Lower lobe of right lung (tissue), 2 donors: ENCODE measurements around the gene ZNF324B. TPM values are rescaled to one million over a fixed set of nuclear protein-coding genes. Genes with fewer than 3 reads are reported as not detected.

Experiments
- ATAC-seq, 2 donors: fragments of 200-7000 bp; cut with Tn5 transposase; one replicate each; pipeline ENCODE4 v1.9.1; 2020 to 2022; ENCODE audit warnings: mild to moderate bottlenecking in 2 of 2, moderate library complexity in 2 of 2
- DNase-seq: peaks from one replicate; pipeline ENCODE4 v3.0.0-alpha.2; 2020
- H3K27ac ChIP-seq: fragments of 200-600 bp; one replicate; pipeline ENCODE4 v1.8.0; 2022
- H3K27me3 ChIP-seq: fragments of 200-600 bp; one replicate; pipeline ENCODE4 v1.8.0; 2022; ENCODE audit warnings: low read depth
- H3K36me3 ChIP-seq: fragments of 200-600 bp; one replicate; pipeline ENCODE4 v1.8.0; 2022; ENCODE audit warnings: mild to moderate bottlenecking
- H3K4me1 ChIP-seq: fragments of 200-600 bp; one replicate; pipeline ENCODE4 v1.8.0; 2022
- H3K4me3 ChIP-seq: fragments of 200-600 bp; one replicate; pipeline ENCODE4 v1.8.0; 2022; ENCODE audit warnings: mild to moderate bottlenecking
- H3K9me3 ChIP-seq: fragments of 200-600 bp; one replicate; pipeline ENCODE4 v1.8.0; 2022
- intact Hi-C: fragments of 100-400 bp; cut with DNase I; formaldehyde crosslinking; loops from one replicate; pipeline ENCODE4 v1.11.0; 2022
- total RNA-seq: library from RNA; stranded (reverse); fragmentation: NEBNext Ultra II Directional; extraction: Animal tissue kit (Norgen Biotek cat#: 25700); gene quantifications from one replicate; pipeline ENCODE4 v1.2.1, GENCODE V29; 2021
- TF ChIP-seq, protein P1 (sequence below): fragments of 200-600 bp; IDR thresholded peaks from one replicate; pipeline ENCODE4 v1.8.0; 2022; ENCODE audit warnings: antibody characterized with exemption, mild to moderate bottlenecking
- donor health status: DM: no; HTN: yes; CAD: no; lungs with severe emphysema.

ZNF324B gene
- total RNA-seq, 1 donor from 2014 or later: 8.3 TPM

DNA sequence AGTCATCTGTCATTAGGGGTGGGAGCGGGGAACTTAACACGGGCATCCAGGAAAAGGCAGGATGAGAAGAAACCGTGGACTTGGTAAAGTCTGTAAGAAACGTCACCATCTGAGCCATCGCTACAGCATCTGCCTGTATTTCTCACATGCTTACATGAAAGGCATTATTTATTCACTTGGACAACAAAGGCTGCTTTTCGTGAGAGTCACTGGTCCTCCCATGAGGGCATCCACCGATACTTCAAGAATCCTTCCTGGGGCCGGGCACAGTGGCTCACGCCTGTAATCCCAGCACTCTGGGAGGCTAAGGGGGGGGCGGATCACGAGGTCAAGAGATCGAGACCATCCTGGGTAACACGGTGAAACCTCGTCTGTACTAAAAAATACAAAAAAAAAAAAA is 40.8 kb downstream of the ZNF324B start:
- ATAC-seq (no peak), DNase-seq (no peak)
- H3K27ac ChIP-seq: no peak overlapping the region
- H3K4me1 ChIP-seq: no peaks in the 10 kb centered on the region
- intact Hi-C loops: no loop called here
- no peaks in the 10 kb centered on the region for H3K9me3 ChIP-seq
- H3K4me3 ChIP-seq: no peak overlapping the region
- no peaks in the 10 kb centered on the region for H3K27me3 ChIP-seq
- TF ChIP-seq, protein P1, sequence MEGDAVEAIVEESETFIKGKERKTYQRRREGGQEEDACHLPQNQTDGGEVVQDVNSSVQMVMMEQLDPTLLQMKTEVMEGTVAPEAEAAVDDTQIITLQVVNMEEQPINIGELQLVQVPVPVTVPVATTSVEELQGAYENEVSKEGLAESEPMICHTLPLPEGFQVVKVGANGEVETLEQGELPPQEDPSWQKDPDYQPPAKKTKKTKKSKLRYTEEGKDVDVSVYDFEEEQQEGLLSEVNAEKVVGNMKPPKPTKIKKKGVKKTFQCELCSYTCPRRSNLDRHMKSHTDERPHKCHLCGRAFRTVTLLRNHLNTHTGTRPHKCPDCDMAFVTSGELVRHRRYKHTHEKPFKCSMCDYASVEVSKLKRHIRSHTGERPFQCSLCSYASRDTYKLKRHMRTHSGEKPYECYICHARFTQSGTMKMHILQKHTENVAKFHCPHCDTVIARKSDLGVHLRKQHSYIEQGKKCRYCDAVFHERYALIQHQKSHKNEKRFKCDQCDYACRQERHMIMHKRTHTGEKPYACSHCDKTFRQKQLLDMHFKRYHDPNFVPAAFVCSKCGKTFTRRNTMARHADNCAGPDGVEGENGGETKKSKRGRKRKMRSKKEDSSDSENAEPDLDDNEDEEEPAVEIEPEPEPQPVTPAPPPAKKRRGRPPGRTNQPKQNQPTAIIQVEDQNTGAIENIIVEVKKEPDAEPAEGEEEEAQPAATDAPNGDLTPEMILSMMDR: no peak
- H3K36me3 ChIP-seq: no peaks in the 10 kb centered on the region

DNA sequence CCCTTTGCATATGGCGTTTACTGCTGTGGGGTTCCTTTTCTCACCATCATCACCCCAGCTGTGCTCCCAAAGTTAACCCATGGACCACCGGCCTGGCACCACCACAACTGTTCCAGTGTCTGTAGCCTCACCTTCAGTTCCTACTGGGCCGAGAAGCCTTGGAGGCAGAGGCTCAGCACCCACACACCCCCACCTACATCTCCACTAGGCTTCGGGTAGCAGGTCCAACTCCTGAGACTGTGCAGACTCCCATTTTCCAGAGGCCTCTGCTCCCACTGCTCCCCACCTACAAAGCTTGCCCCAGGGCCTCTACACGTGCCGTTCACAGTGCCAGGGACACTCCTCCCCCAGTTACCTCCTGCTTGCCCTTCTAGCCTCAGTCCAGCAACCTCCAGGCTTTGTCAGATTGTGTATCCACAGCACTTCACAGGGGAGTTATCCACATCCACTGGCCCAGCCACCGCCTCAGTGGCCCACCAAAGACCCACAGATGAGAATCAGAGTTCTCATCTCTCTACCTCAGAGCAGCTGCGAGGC is 46.3 kb downstream of the ZNF324B start:
- Histone ChIP-seq H3K9me3 (no peaks in the 10 kb centered on the region), H3K4me3 (no peak overlapping the region), H3K27me3 (no peaks in the 10 kb centered on the region), H3K27ac (no peak overlapping the region), H3K4me1 (peaks cover 21% of the 10 kb centered on the region), H3K36me3 (no peaks in the 10 kb centered on the region)
- DNase-seq (no peak), ATAC-seq (no peak)
- TF ChIP-seq, protein P1: no peak
- intact Hi-C loops: no loop called here

DNA sequence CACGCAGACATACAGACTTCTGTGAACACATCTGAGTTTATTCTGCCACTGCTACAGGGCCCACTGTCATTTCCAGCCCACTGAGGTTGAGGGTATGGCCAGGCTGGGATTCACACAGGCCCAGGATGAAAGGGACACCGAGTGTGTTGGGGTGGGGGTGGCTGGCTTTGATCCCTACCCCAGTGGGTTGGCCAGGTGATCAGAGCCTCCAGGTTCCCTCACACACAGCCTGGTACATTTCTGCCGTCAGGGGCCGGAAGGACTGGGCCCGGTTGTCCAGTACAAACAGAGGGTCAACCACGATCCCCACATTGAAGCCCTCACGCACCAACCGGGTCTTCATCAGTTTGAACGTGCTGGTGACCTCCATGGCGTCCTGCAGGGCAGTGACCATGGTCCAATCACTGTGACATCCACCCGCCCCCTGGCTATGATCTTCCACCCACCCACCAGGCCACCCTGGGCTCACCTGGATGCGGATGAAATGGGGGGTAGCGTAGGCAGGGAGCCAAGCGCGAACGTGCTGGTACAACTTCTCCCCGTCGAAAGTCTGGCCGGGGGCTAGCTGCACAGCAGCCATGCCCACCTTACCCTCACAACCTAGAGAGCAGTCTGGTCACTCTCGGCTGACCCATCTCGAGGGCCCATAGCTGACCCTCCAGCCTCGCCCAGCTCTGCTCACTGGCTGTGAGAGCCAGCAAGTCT is 47.0 kb downstream of the ZNF324B start:
- TF ChIP-seq, protein P1: no peak
- intact Hi-C loops: no loop called here
- ATAC-seq (peak; percentile 4), DNase-seq (peak; percentile 56)
- Histone ChIP-seq H3K27ac (peak overlapping the region; percentile 85), H3K27me3 (no peaks in the 10 kb centered on the region), H3K36me3 (no peaks in the 10 kb centered on the region), H3K4me3 (peak overlapping the region; percentile 65), H3K9me3 (no peaks in the 10 kb centered on the region), H3K4me1 (peaks cover 21% of the 10 kb centered on the region)

DNA sequence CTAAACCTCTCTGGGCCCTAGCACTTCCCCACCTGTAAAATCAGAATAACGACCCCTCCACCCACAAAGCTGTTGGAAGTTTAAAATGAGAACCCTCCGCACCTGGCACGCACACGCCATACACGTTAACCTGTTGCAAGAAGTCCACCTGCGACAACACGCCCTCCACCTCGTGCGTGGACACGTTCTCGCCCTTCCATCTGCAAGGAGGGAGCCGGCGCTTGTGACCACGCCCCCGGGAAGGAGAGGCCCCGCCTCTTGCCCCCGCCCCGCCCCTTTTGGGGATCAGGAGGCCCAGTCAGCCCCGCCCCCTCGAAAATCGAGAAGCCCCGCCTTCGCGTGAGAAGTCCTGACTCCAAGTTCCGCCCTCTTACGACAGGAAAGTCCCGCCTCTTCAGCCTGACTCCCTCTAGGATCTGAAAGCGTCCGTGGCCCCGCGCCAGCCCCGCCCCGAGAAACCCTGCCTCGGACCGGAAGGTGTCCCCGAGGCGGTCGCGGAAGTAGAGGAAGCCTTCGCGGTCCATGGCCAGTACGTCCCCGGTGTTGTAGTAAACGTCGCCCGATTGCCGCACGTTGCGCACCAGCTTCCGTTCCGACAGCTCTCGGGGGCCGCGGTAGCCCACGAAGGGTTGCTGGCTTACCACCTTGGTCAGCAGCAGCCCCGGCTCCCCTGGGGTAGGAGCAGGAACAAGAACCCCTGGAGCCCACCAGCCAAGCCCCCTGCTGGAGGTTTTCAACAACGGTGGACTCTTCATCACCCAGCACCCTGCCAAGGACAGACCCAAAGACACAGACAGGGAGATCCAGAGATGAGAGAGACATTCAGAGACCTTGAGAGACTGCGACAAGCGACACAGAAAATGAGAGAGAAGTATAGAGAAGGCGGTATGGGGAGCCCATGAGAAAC is 47.9 kb downstream of the ZNF324B start:
- Histone ChIP-seq H3K27me3 (no peaks in the 10 kb centered on the region), H3K36me3 (no peaks in the 10 kb centered on the region), H3K4me3 (peak overlapping the region; percentile 65), H3K9me3 (no peaks in the 10 kb centered on the region), H3K27ac (peak overlapping the region; percentile 85), H3K4me1 (peaks cover 21% of the 10 kb centered on the region)
- TF ChIP-seq, protein P1: no peak
- peak; percentile 98 for ATAC-seq
- DNase-seq: peak; percentile 100
- intact Hi-C loops: no loop called here

DNA sequence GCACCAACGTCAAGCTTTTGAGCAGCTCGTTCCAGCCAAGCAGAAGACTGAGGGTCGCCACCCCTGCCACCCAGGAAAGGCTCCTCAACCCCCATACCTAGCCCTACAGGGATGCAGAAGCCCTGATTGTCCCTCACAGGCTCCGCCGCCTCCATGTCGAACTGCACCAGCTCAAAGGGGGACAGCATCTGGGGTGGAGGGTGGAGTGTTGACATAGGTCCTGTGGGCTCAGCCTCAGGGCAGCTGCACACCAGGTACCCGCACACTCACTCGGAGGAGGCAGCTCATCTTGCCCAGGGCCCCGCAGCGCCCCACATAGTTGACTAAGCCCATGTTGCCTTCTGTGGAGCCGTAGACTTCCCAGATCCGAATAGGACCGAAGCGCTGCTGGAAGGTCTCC is 48.8 kb downstream of the ZNF324B start:
- intact Hi-C loops: no loop called here
- Histone ChIP-seq H3K4me1 (peaks cover 21% of the 10 kb centered on the region), H3K27ac (peak overlapping the region; percentile 85), H3K9me3 (no peaks in the 10 kb centered on the region), H3K27me3 (no peaks in the 10 kb centered on the region), H3K4me3 (peak overlapping the region; percentile 65), H3K36me3 (no peaks in the 10 kb centered on the region)
- DNase-seq (no peak), ATAC-seq (no peak)
- TF ChIP-seq, protein P1: no peak

Other genes with a start within 250 kb of the ZNF324B start
- gene ZNF544, start 222.7 kb upstream of the ZNF324B start, total RNA-seq: 22.6 TPM
- gene ZNF8, start 172.7 kb upstream of the ZNF324B start, total RNA-seq: 5.4 TPM
- 31.6 TPM for gene ERVK3-1, start 146.2 kb upstream of the ZNF324B start, total RNA-seq
- gene ZSCAN22, start 124.6 kb upstream of the ZNF324B start, total RNA-seq: 3.6 TPM
- gene A1BG, start 98.1 kb upstream of the ZNF324B start, total RNA-seq: 14.0 TPM
- 2.5 TPM for gene ZNF497, start 88.9 kb upstream of the ZNF324B start, total RNA-seq
- gene ZNF837, start 70.6 kb upstream of the ZNF324B start, total RNA-seq: 1.2 TPM
- 770 TPM for gene RPS5, start 64.4 kb upstream of the ZNF324B start, total RNA-seq
- gene RNF225, start 56.0 kb upstream of the ZNF324B start, total RNA-seq: not detected
- 10.0 TPM for gene ZNF584, start 43.0 kb upstream of the ZNF324B start, total RNA-seq
- gene ZNF132, start 11.5 kb upstream of the ZNF324B start, total RNA-seq: 7.4 TPM
- 10.0 TPM for gene ZNF324, start 15.5 kb downstream of the ZNF324B start, total RNA-seq
- 9.1 TPM for gene ZNF446, start 24.7 kb downstream of the ZNF324B start, total RNA-seq
- 6.6 TPM for gene SLC27A5, start 60.4 kb downstream of the ZNF324B start, total RNA-seq
- gene ZBTB45, start 68.2 kb downstream of the ZNF324B start, total RNA-seq: 14.1 TPM
- gene TRIM28, start 92.4 kb downstream of the ZNF324B start, total RNA-seq: 233 TPM
- 104 TPM for gene CHMP2A, start 103.5 kb downstream of the ZNF324B start, total RNA-seq
- gene UBE2M, start 107.0 kb downstream of the ZNF324B start, total RNA-seq: 50.4 TPM
- gene MZF1, start 121.7 kb downstream of the ZNF324B start, total RNA-seq: 50.7 TPM